Measurements from ENCODE around the gene CLEC4G.

DNA sequence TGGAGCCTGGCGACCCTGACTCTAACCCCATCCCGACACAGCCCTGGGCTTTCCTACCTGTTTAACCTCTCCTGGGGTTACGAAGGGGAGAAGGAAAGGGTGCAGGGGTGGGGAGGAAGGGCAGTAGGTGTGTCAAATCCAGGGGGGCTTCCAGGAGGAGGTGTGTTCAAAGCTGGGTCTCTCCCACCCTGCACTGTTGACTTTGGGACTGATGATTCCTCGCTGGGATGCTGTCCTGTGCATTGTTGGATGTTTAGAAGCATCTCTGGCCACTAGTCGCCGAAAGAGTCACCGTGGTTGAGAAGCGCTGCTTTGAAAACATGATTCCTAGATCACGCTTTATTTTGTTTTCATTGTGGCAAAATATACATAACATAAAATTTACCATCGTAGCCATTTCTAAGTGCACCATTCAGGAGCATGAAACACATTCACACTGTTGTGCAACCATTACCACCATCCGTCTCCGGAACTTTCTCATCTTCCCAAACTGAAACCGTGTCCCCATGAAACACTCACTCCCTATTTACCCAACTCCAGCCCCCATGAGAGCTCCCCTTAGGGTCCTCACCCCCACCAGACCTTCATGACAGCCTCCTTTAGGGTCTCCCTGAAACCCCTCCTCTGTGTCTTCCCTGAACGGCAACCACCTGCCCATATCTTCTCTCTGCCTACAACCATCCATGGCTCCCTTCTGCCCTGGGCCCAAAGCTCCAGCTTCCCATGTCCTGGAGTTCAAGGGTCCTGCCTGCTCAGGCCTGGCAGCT is 25.5 kb downstream of the CLEC4G start:
- TF ChIP-seq, protein P1, sequence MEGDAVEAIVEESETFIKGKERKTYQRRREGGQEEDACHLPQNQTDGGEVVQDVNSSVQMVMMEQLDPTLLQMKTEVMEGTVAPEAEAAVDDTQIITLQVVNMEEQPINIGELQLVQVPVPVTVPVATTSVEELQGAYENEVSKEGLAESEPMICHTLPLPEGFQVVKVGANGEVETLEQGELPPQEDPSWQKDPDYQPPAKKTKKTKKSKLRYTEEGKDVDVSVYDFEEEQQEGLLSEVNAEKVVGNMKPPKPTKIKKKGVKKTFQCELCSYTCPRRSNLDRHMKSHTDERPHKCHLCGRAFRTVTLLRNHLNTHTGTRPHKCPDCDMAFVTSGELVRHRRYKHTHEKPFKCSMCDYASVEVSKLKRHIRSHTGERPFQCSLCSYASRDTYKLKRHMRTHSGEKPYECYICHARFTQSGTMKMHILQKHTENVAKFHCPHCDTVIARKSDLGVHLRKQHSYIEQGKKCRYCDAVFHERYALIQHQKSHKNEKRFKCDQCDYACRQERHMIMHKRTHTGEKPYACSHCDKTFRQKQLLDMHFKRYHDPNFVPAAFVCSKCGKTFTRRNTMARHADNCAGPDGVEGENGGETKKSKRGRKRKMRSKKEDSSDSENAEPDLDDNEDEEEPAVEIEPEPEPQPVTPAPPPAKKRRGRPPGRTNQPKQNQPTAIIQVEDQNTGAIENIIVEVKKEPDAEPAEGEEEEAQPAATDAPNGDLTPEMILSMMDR (conservative IDR thresholded peaks at IDR 0.05): no peak
- no peak for TF ChIP-seq ZFX (IDR thresholded peaks at IDR 0.05)

Data from C4-2B (cell line).